GM21723 (cell line): ENCODE measurements around the gene SLC17A5.
"Not testable (repeated sequence)": the region's sequence is repeated elsewhere in the genome, so short reads cannot be mapped to it uniquely, and the experiment has no call there.

Experiments
- ATAC-seq: cut with Tn5 transposase; IDR thresholded peaks from one replicate; pipeline ENCODE4 v1.9.1; 2021; ENCODE audit warnings: mild to moderate bottlenecking, moderate library complexity; ENCODE audit not compliant: unreplicated experiment

The SLC17A5 gene

GRCh38 chr6:73653571-73654424 lies at the start of gene SLC17A5:
SLC17A5 (minus strand) TSS chr6:73653992; CDS start chr6:73653886, 106 bp downstream.
- peak; percentile 90 for ATAC-seq

- ATAC-seq: no peak
These were observed 49.7 kb upstream of the SLC17A5 start for GRCh38 chr6:73703466-73703865.

GRCh38 chr6:73702444-73702843 lies 48.7 kb upstream of the SLC17A5 start:
- ATAC-seq: no peak

- ATAC-seq: no peak
These were observed 46.1 kb upstream of the SLC17A5 start for GRCh38 chr6:73699676-73700459.

DNA sequence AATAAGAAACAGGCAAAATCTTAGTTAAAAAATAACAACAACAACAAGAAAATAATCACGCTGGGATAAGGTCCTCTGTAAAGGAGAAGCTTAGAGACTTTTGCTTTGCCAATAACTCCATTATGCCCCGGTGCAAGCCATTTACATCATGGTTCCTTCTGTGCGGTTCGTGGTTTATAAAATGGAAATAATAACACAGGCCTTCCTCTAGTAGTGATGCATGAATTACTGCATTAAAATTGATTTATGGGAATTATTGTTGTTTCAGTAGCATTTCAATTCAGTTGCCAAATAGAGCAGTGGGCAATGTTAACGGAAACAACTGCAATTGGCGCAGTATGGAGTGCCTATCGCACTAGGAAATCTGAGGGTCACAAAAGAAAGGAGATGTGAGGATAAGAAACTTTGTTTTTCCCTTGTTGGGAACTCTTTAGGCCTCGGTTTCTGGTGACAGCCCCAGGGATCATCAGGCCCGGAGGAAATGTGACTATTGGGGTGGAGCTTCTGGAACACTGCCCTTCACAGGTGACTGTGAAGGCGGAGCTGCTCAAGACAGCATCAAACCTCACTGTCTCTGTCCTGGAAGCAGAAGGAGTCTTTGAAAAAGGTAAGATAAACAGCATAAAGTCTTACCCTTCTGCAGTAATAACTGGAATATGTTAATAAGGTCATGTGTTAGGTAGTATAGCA lies 43.3 kb upstream of the SLC17A5 start:
- ATAC-seq: no peak

- ATAC-seq: peak; percentile 49
These were observed 42.0 kb upstream of the SLC17A5 start, which contains the start of gene CD109 for GRCh38 chr6:73695619-73696421. CD109 (plus strand) TSS chr6:73696203; CDS start chr6:73696216, 13 bp downstream.

GRCh38 chr6:73694711-73695411 lies 41.1 kb upstream of the SLC17A5 start:
- no peak for ATAC-seq

- no peak for ATAC-seq
These were observed 37.7 kb upstream of the SLC17A5 start for GRCh38 chr6:73691512-73691911.

GRCh38 chr6:73690056-73690455 lies 36.3 kb upstream of the SLC17A5 start:
- ATAC-seq: no peak

GRCh38 chr6:73688351-73688750 lies 34.6 kb upstream of the SLC17A5 start:
- ATAC-seq: no peak

DNA sequence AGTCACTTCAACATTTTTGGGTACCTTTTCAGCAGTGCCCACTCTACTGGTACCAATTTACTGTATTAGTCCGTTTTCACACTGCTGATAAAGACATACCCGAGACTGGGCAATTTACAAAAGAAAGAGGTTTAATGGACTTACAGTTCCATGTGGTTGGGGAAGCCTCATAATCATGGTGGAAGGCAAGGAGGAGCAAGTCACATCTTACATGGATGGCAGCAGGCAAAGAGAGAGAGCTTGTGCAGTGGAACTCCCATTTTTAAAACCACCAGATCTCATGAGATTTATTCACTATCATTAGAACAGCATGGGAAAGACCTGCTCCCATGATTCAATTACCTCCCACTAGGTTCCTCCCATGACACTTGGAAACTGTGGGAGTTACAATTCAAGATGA lies 29.8 kb upstream of the SLC17A5 start:
- not testable (repeated sequence) for ATAC-seq

GRCh38 chr6:73680289-73680918 lies 26.6 kb upstream of the SLC17A5 start:
- ATAC-seq: no peak

DNA sequence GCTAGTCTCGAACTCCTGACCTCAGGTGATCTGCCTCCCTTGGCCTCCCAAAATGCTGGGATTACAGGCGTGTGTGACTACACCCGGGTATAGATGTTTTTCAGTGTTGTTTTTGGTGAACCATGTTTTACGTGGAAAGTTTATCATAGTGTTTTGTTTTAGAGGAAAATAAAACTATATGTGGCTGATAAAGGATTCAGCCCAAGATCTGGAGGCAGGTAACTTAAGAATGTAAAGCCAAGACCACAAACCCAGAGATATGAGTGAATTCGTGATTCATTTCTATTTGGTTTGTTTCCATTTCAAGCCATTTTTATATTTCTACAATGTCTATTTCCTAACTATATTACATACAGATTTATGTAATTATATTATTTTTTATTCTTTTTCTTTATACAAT lies 26.1 kb upstream of the SLC17A5 start:
- ATAC-seq: not testable (repeated sequence)

DNA sequence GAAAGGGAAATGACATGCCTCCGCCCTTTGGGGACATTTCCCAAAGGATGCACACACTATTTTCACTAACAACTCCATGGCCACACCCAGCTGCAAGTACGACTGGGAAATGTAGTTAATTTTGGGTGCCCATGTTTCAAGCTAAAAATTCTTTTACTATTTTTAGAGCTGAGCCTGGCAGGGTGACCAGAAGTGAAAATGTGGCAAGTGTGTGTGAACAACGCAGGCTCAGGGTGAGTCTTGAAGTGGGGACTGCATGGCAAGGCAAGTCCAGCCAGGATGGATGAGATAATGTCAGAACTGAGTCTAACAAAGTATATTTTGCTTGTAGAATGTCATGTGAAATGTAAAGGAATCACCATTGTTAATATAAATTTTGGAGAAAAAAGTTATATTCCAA lies 25.2 kb upstream of the SLC17A5 start:
- no peak for ATAC-seq

- ATAC-seq: peak; percentile 93
These were observed 21.8 kb upstream of the SLC17A5 start for GRCh38 chr6:73675466-73676098.

DNA sequence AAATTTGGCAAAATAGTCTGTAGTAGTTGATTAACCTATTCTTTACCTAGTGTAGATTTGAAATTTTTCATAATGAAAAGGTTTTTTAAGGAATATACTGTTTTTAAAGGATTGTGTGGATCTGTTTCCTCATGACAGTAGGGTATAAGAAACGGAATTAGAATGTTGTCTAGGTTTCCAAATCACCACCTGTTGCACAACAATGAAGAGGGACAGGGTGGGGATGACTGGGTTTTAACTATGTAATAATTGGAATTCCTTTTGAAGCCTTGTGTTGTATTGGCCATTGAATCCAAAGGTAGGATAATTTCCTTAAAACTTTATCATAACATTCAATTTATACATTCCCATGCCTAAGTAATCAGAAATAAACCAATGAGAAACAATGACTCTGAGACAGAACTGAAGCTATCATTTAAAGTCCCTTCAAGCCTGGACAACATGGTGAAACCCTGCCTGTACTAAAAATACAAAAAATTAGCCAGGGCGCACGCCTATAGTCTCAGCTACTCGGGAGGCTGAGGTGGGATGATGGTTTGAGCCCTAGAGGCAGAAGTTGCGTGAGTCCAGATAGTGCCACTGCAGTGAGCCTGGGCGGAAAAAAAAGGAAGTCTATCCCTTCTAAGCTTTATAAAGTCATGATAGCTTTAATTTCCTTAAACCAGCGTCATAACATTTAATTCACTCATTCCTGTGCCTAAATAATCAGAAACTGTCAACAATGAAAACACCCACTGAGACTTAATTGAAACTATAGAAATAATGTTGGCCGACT lies 18.3 kb upstream of the SLC17A5 start:
- no peak for ATAC-seq

- ATAC-seq: no peak
These were observed 15.2 kb upstream of the SLC17A5 start for GRCh38 chr6:73669005-73669404.

DNA sequence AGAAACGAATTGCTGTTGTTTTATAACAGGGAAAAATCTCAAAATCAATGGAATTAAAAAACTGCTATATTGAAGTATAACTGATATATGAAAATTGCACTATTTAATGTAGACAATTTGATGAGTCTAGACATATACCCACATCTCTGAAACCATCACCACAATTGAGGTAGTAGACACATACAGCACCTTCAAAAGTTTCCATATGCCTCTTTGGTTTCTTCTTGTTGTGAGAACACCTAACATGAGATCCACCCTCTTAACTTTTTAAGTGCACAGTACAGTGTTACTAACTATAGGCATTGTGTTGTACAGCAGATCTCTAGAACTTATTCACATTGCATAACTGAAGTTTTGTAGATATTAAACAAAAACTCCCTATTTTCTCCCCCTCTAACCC lies 14.0 kb upstream of the SLC17A5 start:
- no peak for ATAC-seq
